CD14-positive monocyte (primary cell): Measurements from ENCODE around the gene FAM8A1. TPM values are rescaled to one million over a fixed set of nuclear protein-coding genes. Genes with fewer than 3 reads are reported as not detected.

Experiments
- DNase-seq, 3 donors: peaks; one replicate each; pipeline ENCODE4 v3.0.0-alpha.2; 2011 to 2022
- H2AFZ ChIP-seq: 2 replicates; pipeline ENCODE4 v1.6.0; 2012; ENCODE audit warnings: mild to moderate bottlenecking, low read depth, low read length, inconsistent platforms; ENCODE audit not compliant: insufficient read depth, poor library complexity, severe bottlenecking
- H3K27ac ChIP-seq, 2 donors: 1 replicate in 1 of 2; 2 replicates in 1 of 2; pipeline ENCODE4 v1.5.1; 2012 to 2013; ENCODE audit warnings: low read length in 2 of 2, control low read depth in 1 of 2, inconsistent platforms in 1 of 2, low read depth in 1 of 2, mild to moderate bottlenecking in 1 of 2
- H3K27me3 ChIP-seq, 2 donors: one replicate each; pipeline versions ENCODE4 v1.6.0 to v1.6.1; 2011 to 2013; ENCODE audit warnings: low read length in 2 of 2; ENCODE audit not compliant: control insufficient read depth in 2 of 2, insufficient read depth in 2 of 2
- H3K36me3 ChIP-seq, 2 donors: replicated peaks in 1 of 2; 1 replicate in 1 of 2; 2 replicates in 1 of 2; pipeline versions ENCODE4 v1.5.1 to v1.6.1; 2012 to 2013; ENCODE audit warnings: low read length in 2 of 2, control low read depth in 1 of 2, inconsistent platforms in 1 of 2, mild to moderate bottlenecking in 1 of 2; ENCODE audit not compliant: insufficient read depth in 2 of 2, control insufficient read depth in 1 of 2
- H3K4me1 ChIP-seq, 2 donors: 1 replicate in 1 of 2; 2 replicates in 1 of 2; pipeline versions ENCODE4 v1.5.1 to v1.6.1; 2012 to 2013; ENCODE audit warnings: low read length in 2 of 2, control low read depth in 1 of 2, inconsistent platforms in 1 of 2, mild to moderate bottlenecking in 1 of 2, moderate library complexity in 1 of 2; ENCODE audit not compliant: insufficient read depth in 2 of 2, control insufficient read depth in 1 of 2
- H3K4me2 ChIP-seq: replicated peaks from 2 replicates; pipeline ENCODE3; 2012; ENCODE audit warnings: low read length, moderate library complexity, mild to moderate bottlenecking; ENCODE audit not compliant: poor library complexity, severe bottlenecking; ENCODE audit errors: extremely low read depth
- H3K4me3 ChIP-seq, 3 experiments: fragments of 200-600 bp in 1 of 3; sonication (generic) in 1 of 3; replicated peaks in 1 of 3; 1 replicate in 2 of 3; 2 replicates in 1 of 3; pipeline ENCODE4 v1.5.1; 2011 to 2013; ENCODE audit warnings: low read length in 3 of 3, mild to moderate bottlenecking in 3 of 3, control low read depth in 2 of 3, low read depth in 2 of 3, inconsistent platforms in 1 of 3, moderate library complexity in 1 of 3
- H3K79me2 ChIP-seq: 2 replicates; pipeline ENCODE4 v1.6.0; 2012; ENCODE audit warnings: mild to moderate bottlenecking, control low read depth, inconsistent platforms, low read length, moderate library complexity; ENCODE audit not compliant: insufficient read depth
- H3K9ac ChIP-seq: 2 replicates; pipeline ENCODE4 v1.6.0; 2017; ENCODE audit warnings: low read length, mild to moderate bottlenecking; ENCODE audit not compliant: insufficient read depth, poor library complexity, severe bottlenecking
- H3K9me3 ChIP-seq, 2 donors: replicated peaks in 1 of 2; 1 replicate in 1 of 2; 2 replicates in 1 of 2; pipeline versions ENCODE4 v1.5.1 to v1.6.1; 2012 to 2013; ENCODE audit warnings: low read length in 2 of 2, control low read depth in 1 of 2; ENCODE audit not compliant: control insufficient read depth in 1 of 2, insufficient read depth in 1 of 2
- H4K20me1 ChIP-seq: 2 replicates; pipeline ENCODE4 v1.6.0; 2012; ENCODE audit warnings: mild to moderate bottlenecking, low read length, control low read depth, moderate library complexity; ENCODE audit not compliant: insufficient read depth
- H3K27ac Mint-ChIP-seq, 7 donors: one replicate each; pipeline ENCODE4 v1.8.0; 2020; ENCODE audit warnings: mild to moderate bottlenecking in 7 of 7, mixed read lengths in 7 of 7, moderate library complexity in 6 of 7, inconsistent platforms in 2 of 7
- H3K27me3 Mint-ChIP-seq, 3 donors: one replicate each; pipeline ENCODE4 v1.8.0; 2021 to 2022; ENCODE audit warnings: low read depth in 3 of 3, mild to moderate bottlenecking in 3 of 3, mixed read lengths in 3 of 3, moderate library complexity in 3 of 3, inconsistent platforms in 1 of 3
- H3K36me3 Mint-ChIP-seq, 2 donors: one replicate each; pipeline ENCODE4 v1.8.0; 2020; ENCODE audit warnings: mixed read lengths in 2 of 2, inconsistent platforms in 1 of 2, mild to moderate bottlenecking in 1 of 2
- H3K4me1 Mint-ChIP-seq: one replicate; pipeline ENCODE4 v1.8.0; 2020; ENCODE audit warnings: mild to moderate bottlenecking, mixed read lengths
- H3K4me3 Mint-ChIP-seq, 2 donors: one replicate each; pipeline ENCODE4 v1.8.0; 2020; ENCODE audit warnings: mild to moderate bottlenecking in 2 of 2, mixed read lengths in 2 of 2, moderate library complexity in 1 of 2
- H3K9me3 Mint-ChIP-seq, 7 donors: one replicate each; pipeline ENCODE4 v1.8.0; 2020 to 2022; ENCODE audit warnings: mixed read lengths in 7 of 7, mild to moderate bottlenecking in 6 of 7, moderate library complexity in 6 of 7, inconsistent platforms in 2 of 7
- WGBS: methylation state at CpG from one replicate; pipeline ENCODE4 v1.1.5; 2013; ENCODE audit warnings: missing lambda C conversion rate; ENCODE audit not compliant: insufficient coverage; 5-methylcytosine and 5-hydroxymethylcytosine counted together
- intact Hi-C, 2 donors: fragments of 100-400 bp; cut with micrococcal nuclease; formaldehyde crosslinking; loops; one replicate each; pipeline versions ENCODE4 v1.15.0 to v1.15.1; 2023
- polyA plus RNA-seq, 3 donors: library from polyadenylated mRNA; depleted of rRNA in 1 of 3; unstranded in 2 of 3; stranded (reverse) in 1 of 3; fragments of 300-500 nt in 2 of 3; fragments of >200 nt in 1 of 3; fragmentation: Illumina TruSeq in 2 of 3; gene quantifications; 1 replicate in 2 of 3; 2 replicates in 1 of 3; pipeline ENCODE4 v1.2.3, GENCODE V29; 2012 to 2021
- TF ChIP-seq, protein P1 (sequence below): fragments of 200-600 bp; IDR thresholded peaks from one replicate; pipeline ENCODE4 v1.8.0; 2022; ENCODE audit warnings: antibody characterized with exemption, mild to moderate bottlenecking

The FAM8A1 gene
- polyA plus RNA-seq, 3 donors: 6.8 to 9.9 (median 9.3) TPM

DNA sequence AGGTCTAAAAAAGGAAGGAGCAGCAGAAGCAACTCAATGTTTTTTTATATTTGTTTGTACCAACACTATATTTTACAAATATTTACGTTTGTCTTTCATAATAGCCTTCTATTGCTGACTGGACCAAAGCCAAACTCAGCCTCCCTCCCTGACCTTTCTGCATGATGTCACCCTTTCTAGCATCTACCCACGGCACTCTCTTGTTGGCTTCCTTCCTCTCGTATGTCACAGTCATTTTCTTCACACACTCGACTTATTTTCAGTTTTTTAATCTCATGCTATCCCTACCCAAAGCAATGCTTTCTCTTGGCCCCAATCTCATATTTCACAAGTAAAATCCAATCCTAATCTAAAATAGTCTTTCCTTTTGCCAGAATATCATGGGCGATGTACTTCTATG is 16.3 kb upstream of the FAM8A1 start:
- intact Hi-C loops: no loop called here
- no peaks in the 10 kb centered on the region for H3K79me2 ChIP-seq
- H2AFZ ChIP-seq: no peak overlapping the region
- H3K4me1 Mint-ChIP-seq: peaks cover 17% of the 10 kb centered on the region
- H3K9me3 ChIP-seq: no peaks in the 10 kb centered on the region
- H3K9me3 Mint-ChIP-seq: peaks cover 2 to 10% (median 8%) of the 10 kb centered on the region in 7 donors
- H3K4me3 Mint-ChIP-seq: no peak overlapping the region
- peaks cover 7 to 13% of the 10 kb centered on the region in 2 donors for H3K4me1 ChIP-seq
- H3K9ac ChIP-seq: no peak overlapping the region
- H3K4me3 ChIP-seq: no peak overlapping the region
- DNase-seq: no peak
- 42% methylated on average over 4 of the region's 5 CpGs for WGBS
- H3K36me3 Mint-ChIP-seq: peaks cover 0 to 3% of the 10 kb centered on the region in 2 donors
- no peak overlapping the region for H3K4me2 ChIP-seq
- H3K27ac Mint-ChIP-seq: peak overlapping the region in 1 of 7 donors; percentile 36
- H3K27me3 Mint-ChIP-seq: peaks cover 16 to 26% (median 18%) of the 10 kb centered on the region in 3 donors
- no peaks in the 10 kb centered on the region for H4K20me1 ChIP-seq
- H3K27ac ChIP-seq: no peak overlapping the region
- TF ChIP-seq, protein P1, sequence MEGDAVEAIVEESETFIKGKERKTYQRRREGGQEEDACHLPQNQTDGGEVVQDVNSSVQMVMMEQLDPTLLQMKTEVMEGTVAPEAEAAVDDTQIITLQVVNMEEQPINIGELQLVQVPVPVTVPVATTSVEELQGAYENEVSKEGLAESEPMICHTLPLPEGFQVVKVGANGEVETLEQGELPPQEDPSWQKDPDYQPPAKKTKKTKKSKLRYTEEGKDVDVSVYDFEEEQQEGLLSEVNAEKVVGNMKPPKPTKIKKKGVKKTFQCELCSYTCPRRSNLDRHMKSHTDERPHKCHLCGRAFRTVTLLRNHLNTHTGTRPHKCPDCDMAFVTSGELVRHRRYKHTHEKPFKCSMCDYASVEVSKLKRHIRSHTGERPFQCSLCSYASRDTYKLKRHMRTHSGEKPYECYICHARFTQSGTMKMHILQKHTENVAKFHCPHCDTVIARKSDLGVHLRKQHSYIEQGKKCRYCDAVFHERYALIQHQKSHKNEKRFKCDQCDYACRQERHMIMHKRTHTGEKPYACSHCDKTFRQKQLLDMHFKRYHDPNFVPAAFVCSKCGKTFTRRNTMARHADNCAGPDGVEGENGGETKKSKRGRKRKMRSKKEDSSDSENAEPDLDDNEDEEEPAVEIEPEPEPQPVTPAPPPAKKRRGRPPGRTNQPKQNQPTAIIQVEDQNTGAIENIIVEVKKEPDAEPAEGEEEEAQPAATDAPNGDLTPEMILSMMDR: no peak
- H3K36me3 ChIP-seq: no peaks in the 10 kb centered on the region
- peaks cover 0 to 5% of the 10 kb centered on the region in 2 donors for H3K27me3 ChIP-seq

DNA sequence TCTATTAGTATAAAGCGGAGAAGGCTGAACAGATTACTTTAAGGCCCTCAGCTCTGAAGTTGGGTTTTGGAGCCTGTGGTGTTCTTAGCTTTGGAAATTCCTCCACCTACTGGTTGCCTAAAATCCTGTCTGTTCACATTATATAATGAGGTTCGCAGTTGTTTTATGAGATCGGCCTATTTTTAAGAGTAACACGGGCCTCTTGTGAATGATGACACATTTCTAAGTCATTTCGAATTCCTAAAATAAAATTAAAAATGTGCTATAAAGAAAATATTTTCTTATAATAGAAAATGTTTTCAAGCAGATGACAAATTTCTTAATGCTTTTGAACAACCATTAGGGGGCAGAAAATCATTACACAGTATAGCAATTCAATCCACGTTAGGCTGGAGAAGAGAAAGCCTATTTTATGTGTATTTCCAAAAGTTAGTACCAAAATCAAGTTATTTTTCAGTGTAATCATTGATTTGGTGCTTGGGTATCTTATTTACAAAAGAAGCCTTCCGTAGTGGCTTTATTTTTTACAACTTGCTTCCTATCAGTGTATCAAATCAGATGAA is 15.8 kb upstream of the FAM8A1 start:
- H3K36me3 Mint-ChIP-seq: peaks cover 0 to 3% of the 10 kb centered on the region in 2 donors
- Histone ChIP-seq H3K4me2 (peak overlapping the region; percentile 33), H3K27me3 (peaks cover 0 to 5% of the 10 kb centered on the region in 2 donors), H3K27ac (no peak overlapping the region), H3K4me1 (peaks cover 7 to 13% of the 10 kb centered on the region in 2 donors), H3K79me2 (no peaks in the 10 kb centered on the region), H3K9ac (no peak overlapping the region), H2AFZ (no peak overlapping the region), H4K20me1 (no peaks in the 10 kb centered on the region), H3K4me3 (no peak overlapping the region), H3K36me3 (no peaks in the 10 kb centered on the region), H3K9me3 (no peaks in the 10 kb centered on the region)
- DNase-seq: peak in 1 of 3 donors; percentile 30
- no CpG with 5 or more reads among the region's 7 CpGs for WGBS
- H3K27ac Mint-ChIP-seq: no peak overlapping the region
- intact Hi-C loops: no loop called here
- TF ChIP-seq, protein P1: peak; percentile 83
- peaks cover 2 to 9% (median 7%) of the 10 kb centered on the region in 7 donors for H3K9me3 Mint-ChIP-seq
- H3K4me3 Mint-ChIP-seq: no peak overlapping the region
- H3K4me1 Mint-ChIP-seq: peaks cover 17% of the 10 kb centered on the region
- peaks cover 16 to 24% (median 18%) of the 10 kb centered on the region in 3 donors for H3K27me3 Mint-ChIP-seq
